ENCODE results near the gene SRBD1.

DNA sequence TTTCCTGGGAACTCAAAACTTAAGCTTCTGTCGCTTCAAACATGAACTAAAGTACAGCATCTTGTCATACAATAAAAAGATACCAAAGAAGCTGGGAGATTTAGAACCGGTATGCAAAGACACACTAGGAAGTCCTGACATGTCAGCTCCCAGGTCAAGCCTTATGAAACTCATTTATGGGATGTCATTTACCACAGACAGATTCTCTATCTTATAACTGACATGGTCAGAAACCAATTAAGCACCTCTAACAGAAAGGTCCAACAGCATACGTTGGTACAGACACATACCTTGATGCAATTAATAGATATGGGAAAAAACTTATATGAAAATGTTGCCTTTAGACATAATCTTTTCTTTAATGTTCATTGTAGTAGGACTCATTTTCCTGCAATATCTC, 169.0 kb downstream of the SRBD1 start:
- TF ChIP-seq, protein P1, sequence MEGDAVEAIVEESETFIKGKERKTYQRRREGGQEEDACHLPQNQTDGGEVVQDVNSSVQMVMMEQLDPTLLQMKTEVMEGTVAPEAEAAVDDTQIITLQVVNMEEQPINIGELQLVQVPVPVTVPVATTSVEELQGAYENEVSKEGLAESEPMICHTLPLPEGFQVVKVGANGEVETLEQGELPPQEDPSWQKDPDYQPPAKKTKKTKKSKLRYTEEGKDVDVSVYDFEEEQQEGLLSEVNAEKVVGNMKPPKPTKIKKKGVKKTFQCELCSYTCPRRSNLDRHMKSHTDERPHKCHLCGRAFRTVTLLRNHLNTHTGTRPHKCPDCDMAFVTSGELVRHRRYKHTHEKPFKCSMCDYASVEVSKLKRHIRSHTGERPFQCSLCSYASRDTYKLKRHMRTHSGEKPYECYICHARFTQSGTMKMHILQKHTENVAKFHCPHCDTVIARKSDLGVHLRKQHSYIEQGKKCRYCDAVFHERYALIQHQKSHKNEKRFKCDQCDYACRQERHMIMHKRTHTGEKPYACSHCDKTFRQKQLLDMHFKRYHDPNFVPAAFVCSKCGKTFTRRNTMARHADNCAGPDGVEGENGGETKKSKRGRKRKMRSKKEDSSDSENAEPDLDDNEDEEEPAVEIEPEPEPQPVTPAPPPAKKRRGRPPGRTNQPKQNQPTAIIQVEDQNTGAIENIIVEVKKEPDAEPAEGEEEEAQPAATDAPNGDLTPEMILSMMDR (IDR thresholded peaks at IDR 0.05), result no peak
- TF ChIP-seq FOXP1 (CRISPR knock-in tag; IDR thresholded peaks at IDR 0.05; ENCODE audit: borderline replicate concordance) (no peak), PRRX2 (CRISPR knock-in tag; IDR thresholded peaks at IDR 0.05) (no peak), FOXK1 (CRISPR knock-in tag; IDR thresholded peaks at IDR 0.05) (no peak), JUN (CRISPR knock-in tag; IDR thresholded peaks at IDR 0.05) (no peak), MYBL2 (CRISPR knock-in tag; IDR thresholded peaks at IDR 0.05) (no peak), ZNF138 (CRISPR knock-in tag; conservative IDR thresholded peaks at IDR 0.05) (no peak), EMX1 (CRISPR knock-in tag; IDR thresholded peaks at IDR 0.05) (no peak), SP1 (CRISPR knock-in tag; conservative IDR thresholded peaks at IDR 0.05) (no peak)
- TF ChIP-seq, protein P2, sequence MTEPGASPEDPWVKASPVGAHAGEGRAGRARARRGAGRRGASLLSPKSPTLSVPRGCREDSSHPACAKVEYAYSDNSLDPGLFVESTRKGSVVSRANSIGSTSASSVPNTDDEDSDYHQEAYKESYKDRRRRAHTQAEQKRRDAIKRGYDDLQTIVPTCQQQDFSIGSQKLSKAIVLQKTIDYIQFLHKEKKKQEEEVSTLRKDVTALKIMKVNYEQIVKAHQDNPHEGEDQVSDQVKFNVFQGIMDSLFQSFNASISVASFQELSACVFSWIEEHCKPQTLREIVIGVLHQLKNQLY (CRISPR knock-in tag; IDR thresholded peaks at IDR 0.05), result no peak
- TF ChIP-seq, protein P3, sequence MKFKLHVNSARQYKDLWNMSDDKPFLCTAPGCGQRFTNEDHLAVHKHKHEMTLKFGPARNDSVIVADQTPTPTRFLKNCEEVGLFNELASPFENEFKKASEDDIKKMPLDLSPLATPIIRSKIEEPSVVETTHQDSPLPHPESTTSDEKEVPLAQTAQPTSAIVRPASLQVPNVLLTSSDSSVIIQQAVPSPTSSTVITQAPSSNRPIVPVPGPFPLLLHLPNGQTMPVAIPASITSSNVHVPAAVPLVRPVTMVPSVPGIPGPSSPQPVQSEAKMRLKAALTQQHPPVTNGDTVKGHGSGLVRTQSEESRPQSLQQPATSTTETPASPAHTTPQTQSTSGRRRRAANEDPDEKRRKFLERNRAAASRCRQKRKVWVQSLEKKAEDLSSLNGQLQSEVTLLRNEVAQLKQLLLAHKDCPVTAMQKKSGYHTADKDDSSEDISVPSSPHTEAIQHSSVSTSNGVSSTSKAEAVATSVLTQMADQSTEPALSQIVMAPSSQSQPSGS (CRISPR knock-in tag; IDR thresholded peaks at IDR 0.05; ENCODE audit: borderline replicate concordance, low read depth), result no peak
- TF ChIP-seq, protein P4, sequence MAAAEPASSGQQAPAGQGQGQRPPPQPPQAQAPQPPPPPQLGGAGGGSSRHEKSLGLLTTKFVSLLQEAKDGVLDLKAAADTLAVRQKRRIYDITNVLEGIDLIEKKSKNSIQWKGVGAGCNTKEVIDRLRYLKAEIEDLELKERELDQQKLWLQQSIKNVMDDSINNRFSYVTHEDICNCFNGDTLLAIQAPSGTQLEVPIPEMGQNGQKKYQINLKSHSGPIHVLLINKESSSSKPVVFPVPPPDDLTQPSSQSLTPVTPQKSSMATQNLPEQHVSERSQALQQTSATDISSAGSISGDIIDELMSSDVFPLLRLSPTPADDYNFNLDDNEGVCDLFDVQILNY (CRISPR knock-in tag; IDR thresholded peaks at IDR 0.05), result no peak
- TF ChIP-seq, protein P5, sequence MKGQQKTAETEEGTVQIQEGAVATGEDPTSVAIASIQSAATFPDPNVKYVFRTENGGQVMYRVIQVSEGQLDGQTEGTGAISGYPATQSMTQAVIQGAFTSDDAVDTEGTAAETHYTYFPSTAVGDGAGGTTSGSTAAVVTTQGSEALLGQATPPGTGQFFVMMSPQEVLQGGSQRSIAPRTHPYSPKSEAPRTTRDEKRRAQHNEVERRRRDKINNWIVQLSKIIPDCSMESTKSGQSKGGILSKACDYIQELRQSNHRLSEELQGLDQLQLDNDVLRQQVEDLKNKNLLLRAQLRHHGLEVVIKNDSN (CRISPR knock-in tag; IDR thresholded peaks at IDR 0.05), result no peak
- TF ChIP-seq, protein P6, sequence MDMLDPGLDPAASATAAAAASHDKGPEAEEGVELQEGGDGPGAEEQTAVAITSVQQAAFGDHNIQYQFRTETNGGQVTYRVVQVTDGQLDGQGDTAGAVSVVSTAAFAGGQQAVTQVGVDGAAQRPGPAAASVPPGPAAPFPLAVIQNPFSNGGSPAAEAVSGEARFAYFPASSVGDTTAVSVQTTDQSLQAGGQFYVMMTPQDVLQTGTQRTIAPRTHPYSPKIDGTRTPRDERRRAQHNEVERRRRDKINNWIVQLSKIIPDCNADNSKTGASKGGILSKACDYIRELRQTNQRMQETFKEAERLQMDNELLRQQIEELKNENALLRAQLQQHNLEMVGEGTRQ (CRISPR knock-in tag; IDR thresholded peaks at IDR 0.05), result no peak

Data from WTC11 (cell line).